HAP-1 (cell line): Measurements from ENCODE around the gene IFI44L.

Source experiments
- DNase-seq, 2 experiments: peaks; one replicate each; pipeline ENCODE4 v3.0.0-alpha.2; 2016 to 2020; ENCODE audit warnings: low spot score in 2 of 2
- H3K27me3 ChIP-seq: fragments of 250-450 bp; sonication (Bioruptor Pico); 2 replicates; pipeline ENCODE4 v1.5.1; 2020; ENCODE audit warnings: low read depth, mild to moderate bottlenecking, moderate library complexity
- H3K36me3 ChIP-seq: fragments of 250-450 bp; sonication (Bioruptor Pico); replicated peaks from 2 replicates; pipeline ENCODE4 v1.5.1; 2020; ENCODE audit warnings: mild to moderate bottlenecking
- H3K4me1 ChIP-seq: fragments of 250-450 bp; sonication (Bioruptor Pico); 2 replicates; pipeline ENCODE4 v1.5.1; 2020; ENCODE audit warnings: mild to moderate bottlenecking
- H3K4me3 ChIP-seq: fragments of 250-450 bp; sonication (Bioruptor Pico); 2 replicates; pipeline ENCODE4 v1.5.1; 2020; ENCODE audit warnings: mild to moderate bottlenecking, moderate library complexity
- H3K9me3 ChIP-seq: fragments of 250-450 bp; sonication (Bioruptor Pico); 2 replicates; pipeline ENCODE4 v1.5.1; 2020; ENCODE audit warnings: mild to moderate bottlenecking, moderate library complexity
- in situ Hi-C: fragments of 300-500 bp; cut with MboI; formaldehyde crosslinking; loops from 3 replicates; pipeline ENCODE4 v1.14.3; 2020; ENCODE audit warnings: low sequenced_read_pairs, inconsistent platforms, mixed read lengths

Gene IFI44L

DNA sequence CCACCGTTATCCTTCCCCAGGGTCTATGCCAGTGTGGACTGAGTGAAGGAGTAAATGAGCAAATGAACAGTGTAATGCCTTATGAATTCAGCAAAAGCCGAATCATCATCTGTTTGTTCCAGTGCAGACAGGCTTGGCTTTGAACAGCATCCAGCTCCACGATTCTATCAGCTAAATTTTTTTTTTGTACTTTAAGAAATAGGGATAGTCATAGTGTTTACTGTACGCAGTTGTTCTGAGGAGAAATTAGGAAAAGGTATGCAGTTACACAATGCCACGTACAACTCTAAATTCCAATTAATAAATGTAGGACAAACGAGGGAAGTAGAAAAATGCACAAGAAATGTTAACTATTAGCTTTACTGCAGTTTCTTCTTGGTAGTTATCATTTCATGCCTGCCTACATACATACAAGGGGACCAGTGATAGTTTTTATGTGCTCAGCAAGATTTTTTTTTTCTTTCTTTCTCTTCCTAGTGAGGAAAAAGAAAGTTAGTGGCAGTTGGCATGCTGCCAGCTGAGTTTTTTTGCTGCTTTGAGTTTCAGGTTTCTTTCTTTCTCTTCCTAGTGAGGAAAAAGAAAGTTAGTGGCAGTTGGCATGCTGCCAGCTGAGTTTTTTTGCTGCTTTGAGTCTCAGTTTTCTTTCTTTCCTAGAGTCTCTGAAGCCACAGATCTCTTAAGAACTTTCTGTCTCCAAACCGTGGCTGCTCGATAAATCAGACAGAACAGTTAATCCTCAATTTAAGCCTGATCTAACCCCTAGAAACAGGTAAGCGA, at the start of gene IFI44L:
TSS of gene IFI44L (plus strand) at position 646 of the 777 bp plus-strand sequence. CDS start 7,468 bp downstream, outside the sequence.
- DNase-seq, result no peak
- in situ Hi-C loops, result no loop called here
- no peak within 1 kb of the TSS for H3K4me3 ChIP-seq

DNA sequence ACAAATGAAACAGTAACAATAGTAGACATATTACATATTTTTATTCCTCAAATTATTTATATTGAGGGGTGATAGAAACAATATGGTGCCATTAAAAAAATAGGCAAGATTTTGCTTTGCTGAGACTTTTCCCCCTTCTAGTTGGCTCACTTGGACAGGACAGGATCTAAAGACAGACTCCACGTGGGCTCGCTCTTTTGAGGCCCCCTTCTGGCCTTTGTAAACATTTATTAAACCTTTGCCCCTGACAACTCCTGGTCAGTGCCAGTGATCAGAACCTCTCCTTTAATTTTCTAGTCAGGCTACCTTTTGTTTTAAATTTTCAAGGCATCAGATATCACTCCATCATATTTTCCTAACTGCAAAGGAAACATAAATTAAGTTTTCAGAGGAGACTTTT, 49.7 kb upstream of the IFI44L start:
- no peaks in the 10 kb centered on the region for H3K9me3 ChIP-seq
- no peaks in the 10 kb centered on the region for H3K4me1 ChIP-seq
- in situ Hi-C loops, result no loop called here
- no peaks in the 10 kb centered on the region for H3K27me3 ChIP-seq
- no peak overlapping the region for H3K4me3 ChIP-seq
- no peaks in the 10 kb centered on the region for H3K36me3 ChIP-seq
- DNase-seq, result no peak

More for the DNA sequence above, at the start of gene IFI44L:
- Histone ChIP-seq H3K36me3 (no peaks in the 10 kb centered on the region), H3K4me1 (no peaks in the 10 kb centered on the region), H3K9me3 (no peaks in the 10 kb centered on the region), H3K27me3 (no peaks in the 10 kb centered on the region)

DNA sequence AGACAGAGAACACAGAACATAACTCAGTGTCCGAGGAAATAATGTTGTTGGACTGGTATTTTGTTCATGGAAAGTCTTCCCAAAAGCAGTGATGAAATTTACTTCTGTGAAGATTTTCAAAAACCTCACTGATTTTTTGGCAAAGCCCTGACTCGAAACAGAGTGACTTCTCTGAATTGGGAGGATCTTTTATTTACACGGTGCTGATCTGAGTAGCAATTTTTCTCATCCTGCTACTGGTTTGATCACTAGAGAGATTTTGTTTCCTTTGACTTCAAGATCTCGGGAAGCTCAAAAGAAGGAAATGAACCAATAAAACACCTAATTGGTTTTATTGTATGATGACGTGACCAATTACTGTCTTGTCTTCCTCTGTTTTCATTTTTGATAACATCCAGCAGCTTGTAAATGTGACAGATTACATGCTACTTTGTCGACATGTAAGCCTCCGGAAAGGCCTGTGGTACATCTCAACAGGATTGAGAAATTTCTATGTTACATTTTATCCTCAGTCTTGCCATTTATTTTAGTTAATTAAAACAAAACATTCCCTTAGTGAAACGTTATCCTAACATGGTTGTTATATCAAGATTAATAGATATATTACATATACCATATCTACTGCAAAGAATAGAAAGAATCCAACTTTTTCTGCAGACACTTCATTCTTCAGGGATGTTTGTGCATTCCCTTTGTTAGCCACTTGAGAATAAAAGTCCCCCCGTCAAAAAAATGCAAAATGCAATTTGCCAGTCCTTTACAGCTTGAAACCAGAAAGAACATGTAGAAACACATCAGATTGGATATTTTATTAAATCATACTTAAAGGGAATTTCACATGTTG, 42.8 kb upstream of the IFI44L start:
- Histone ChIP-seq H3K9me3 (no peaks in the 10 kb centered on the region), H3K36me3 (no peaks in the 10 kb centered on the region), H3K4me1 (no peaks in the 10 kb centered on the region), H3K4me3 (no peak overlapping the region), H3K27me3 (no peaks in the 10 kb centered on the region)
- in situ Hi-C loops, result no loop called here
- DNase-seq, result no peak

DNA sequence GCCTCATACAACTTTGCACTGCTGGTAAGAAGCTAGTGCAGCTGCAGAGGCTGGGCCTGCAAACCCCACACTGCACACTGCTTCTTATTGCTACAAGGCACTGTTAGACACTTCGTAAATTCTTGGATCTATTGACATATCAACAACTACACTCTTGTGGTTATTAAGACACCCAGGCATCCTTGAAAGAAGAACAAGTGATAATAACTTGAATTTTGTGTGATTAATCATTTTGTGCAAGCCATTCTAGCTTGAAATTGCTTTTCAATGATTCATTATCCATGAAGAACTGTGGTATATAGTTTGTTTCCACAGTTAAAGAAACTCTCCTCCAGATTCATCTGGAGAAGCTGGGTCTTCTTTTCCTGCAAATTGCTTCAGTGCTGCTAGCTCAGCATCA, 33.7 kb upstream of the IFI44L start:
- H3K9me3 ChIP-seq, result no peaks in the 10 kb centered on the region
- no peak overlapping the region for H3K4me3 ChIP-seq
- H3K36me3 ChIP-seq, result no peaks in the 10 kb centered on the region
- peaks cover 3% of the 10 kb centered on the region; the same call in 1 of the 2 replicates for H3K27me3 ChIP-seq
- in situ Hi-C loops, result no loop called here
- H3K4me1 ChIP-seq, result no peaks in the 10 kb centered on the region
- DNase-seq, result no peak

DNA sequence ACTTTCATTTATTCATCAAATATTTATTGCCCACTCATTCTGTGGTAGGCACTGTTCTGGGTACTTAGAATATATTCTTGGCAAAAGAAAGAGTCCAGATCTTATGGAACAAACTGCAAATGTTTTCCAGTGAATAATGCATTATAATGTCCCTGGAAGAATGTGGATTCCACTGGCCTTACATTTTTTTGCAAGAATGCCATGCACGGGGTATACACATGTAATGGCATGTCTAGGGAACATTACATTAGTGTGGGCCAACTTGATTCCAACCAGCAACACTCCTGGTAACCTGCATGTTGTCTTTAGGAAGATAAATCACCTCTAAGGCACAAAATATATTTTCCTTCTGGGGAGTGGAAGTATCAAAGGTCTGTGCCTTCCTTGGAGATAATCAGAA, 33.0 kb upstream of the IFI44L start:
- Histone ChIP-seq H3K27me3 (peaks cover 3% of the 10 kb centered on the region; the same call in 1 of the 2 replicates), H3K9me3 (no peaks in the 10 kb centered on the region)
- DNase-seq, result no peak

DNA sequence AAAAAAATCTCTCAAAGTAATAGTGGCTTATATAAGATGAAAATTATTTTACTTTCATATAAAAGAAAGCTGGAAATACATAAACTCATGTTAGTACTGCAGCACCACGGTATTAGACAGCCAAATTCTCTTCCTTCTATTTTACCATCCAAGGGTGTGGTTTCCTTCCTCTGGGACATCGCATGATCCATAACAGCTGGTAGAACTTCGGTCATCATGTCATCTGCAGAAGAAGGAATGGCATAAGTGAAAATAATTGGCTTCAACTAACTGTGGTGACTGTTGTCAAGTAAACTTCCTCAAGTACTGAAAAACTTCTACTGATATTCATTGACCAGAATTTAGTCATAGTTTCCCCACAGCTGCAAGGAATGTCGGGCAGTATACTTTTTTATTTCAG, 28.3 kb upstream of the IFI44L start:
- H3K4me3 ChIP-seq, result no peak overlapping the region
- no peak for DNase-seq
- in situ Hi-C loops, result no loop called here
- H3K36me3 ChIP-seq, result no peaks in the 10 kb centered on the region
- no peaks in the 10 kb centered on the region for H3K27me3 ChIP-seq
- H3K4me1 ChIP-seq, result no peaks in the 10 kb centered on the region
- H3K9me3 ChIP-seq, result no peaks in the 10 kb centered on the region

More for the DNA sequence above, 33.0 kb upstream of the IFI44L start:
- Histone ChIP-seq H3K4me1 (no peaks in the 10 kb centered on the region), H3K4me3 (no peak overlapping the region), H3K36me3 (no peaks in the 10 kb centered on the region)
- in situ Hi-C loops, result no loop called here

DNA sequence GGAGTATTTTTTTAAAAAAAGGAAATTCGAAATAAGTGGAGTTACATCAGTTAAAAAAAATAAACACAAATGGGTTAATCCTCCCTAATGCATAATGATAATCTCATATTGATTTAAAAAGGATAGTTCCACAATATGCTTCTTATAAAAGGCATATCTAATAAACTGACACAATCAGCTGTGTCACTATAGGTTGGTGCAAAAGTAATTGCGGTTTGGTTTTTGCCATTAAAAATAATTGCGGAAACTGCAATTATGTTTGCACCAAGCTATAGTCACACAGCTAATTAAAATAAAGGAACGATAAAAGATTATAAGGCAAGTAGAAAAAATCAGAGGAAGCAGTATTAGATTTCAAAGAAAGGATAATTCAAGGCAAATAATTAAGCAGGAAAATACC, 21.0 kb upstream of the IFI44L start:
- H3K4me3 ChIP-seq, result no peak overlapping the region
- no peaks in the 10 kb centered on the region for H3K9me3 ChIP-seq
- no peaks in the 10 kb centered on the region for H3K27me3 ChIP-seq
- no peak for DNase-seq
- no peaks in the 10 kb centered on the region for H3K4me1 ChIP-seq
- in situ Hi-C loops, result no loop called here
- H3K36me3 ChIP-seq, result no peaks in the 10 kb centered on the region

DNA sequence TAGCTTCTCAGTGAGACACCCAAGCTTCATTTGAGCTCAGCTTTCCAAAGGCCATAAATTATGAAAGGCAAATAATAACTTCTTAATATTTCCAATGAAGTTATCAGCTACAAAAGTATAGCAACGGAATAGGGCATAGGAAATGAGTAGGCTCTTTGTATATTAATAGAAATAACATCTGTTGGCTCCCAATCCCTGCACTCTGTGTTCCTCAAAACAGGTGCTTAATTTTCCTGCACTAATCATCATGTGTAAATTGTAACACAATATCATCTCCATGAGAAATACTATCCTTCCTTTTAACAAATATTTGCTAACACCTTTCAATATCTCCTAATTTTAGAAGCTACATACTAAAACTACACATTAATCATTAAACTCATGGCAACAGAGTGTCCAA, 19.2 kb upstream of the IFI44L start:
- H3K9me3 ChIP-seq, result no peaks in the 10 kb centered on the region
- H3K27me3 ChIP-seq, result no peaks in the 10 kb centered on the region
- H3K4me3 ChIP-seq, result no peak overlapping the region
- H3K4me1 ChIP-seq, result no peaks in the 10 kb centered on the region
- no peaks in the 10 kb centered on the region for H3K36me3 ChIP-seq
- no peak for DNase-seq
- in situ Hi-C loops, result loop anchor here (10.0 kb wide), 1 partner anchor 466 kb away; no protein-coding TSS in a partner anchor

DNA sequence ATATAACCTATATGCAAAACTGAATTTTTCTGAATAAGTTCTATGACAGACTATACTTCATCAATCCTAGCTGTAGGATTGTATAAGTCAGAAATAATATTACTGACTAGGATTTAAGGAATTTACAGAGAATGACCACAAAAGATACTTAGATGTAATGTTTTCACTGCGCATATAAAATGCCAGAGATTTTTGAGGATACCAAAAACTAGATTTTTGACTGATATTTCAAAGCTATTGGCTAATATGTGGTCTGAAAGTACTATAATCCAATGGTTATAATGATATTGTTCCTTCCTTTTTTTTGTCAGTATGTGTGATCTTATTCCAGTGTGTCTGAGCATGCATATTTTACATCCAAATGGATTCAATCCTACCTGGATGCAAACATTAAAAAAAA, 17.0 kb upstream of the IFI44L start:
- no peak for DNase-seq
- in situ Hi-C loops, result loop anchor here (10.0 kb wide), 1 partner anchor 468 kb away; no protein-coding TSS in a partner anchor

DNA sequence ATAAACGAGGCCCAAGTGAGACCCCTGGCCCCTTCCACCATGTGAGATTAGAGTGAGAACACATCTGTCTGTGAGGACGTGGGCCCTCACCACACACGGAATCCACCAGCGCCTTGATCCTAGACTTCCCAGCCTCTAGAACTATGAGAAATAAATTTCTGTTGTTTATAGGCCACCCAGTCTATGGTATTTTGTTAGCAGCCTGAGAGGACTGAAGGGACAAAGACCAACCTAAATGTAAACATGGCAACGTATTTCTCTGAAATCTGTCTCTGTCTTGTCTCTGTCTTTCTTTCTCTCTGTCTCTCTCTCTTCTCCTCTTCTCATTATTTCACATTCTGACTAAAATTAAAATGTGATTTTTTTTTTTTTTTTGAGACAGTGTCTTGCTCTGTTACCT, 15.6 kb upstream of the IFI44L start:
- H3K9me3 ChIP-seq, result no peaks in the 10 kb centered on the region
- no peak overlapping the region for H3K4me3 ChIP-seq
- no peaks in the 10 kb centered on the region for H3K36me3 ChIP-seq
- no peak for DNase-seq
- no peaks in the 10 kb centered on the region for H3K4me1 ChIP-seq
- no peaks in the 10 kb centered on the region for H3K27me3 ChIP-seq
- in situ Hi-C loops, result loop anchor here (10.0 kb wide), 1 partner anchor 470 kb away; no protein-coding TSS in a partner anchor

More for the DNA sequence above, 17.0 kb upstream of the IFI44L start:
- Histone ChIP-seq H3K4me1 (no peaks in the 10 kb centered on the region), H3K4me3 (no peak overlapping the region), H3K27me3 (no peaks in the 10 kb centered on the region), H3K9me3 (no peaks in the 10 kb centered on the region), H3K36me3 (no peaks in the 10 kb centered on the region)

DNA sequence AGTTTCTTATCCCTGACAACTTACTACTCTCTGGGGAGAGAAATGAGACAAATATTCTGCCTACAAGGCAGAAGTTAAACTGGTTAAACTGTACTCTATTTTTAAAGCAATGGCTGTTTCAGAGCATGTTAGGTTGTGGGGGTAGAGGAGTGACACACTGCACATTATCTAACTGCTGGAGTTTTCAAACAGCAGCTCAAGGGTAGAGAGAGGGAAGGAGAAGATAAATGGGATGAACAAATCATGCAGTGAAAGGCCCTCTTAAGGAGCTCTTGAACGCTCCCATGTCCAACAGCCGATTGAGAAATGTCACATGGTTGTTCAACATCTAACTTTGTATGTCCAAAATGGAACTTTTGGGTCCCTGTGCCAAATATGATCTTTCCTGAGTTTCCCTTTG, 14.0 kb upstream of the IFI44L start:
- H3K9me3 ChIP-seq, result no peaks in the 10 kb centered on the region
- in situ Hi-C loops, result loop anchor here (10.0 kb wide), 1 partner anchor 471 kb away; no protein-coding TSS in a partner anchor
- no peaks in the 10 kb centered on the region for H3K4me1 ChIP-seq
- H3K36me3 ChIP-seq, result no peaks in the 10 kb centered on the region
- no peak for DNase-seq
- H3K4me3 ChIP-seq, result no peak overlapping the region
- H3K27me3 ChIP-seq, result no peaks in the 10 kb centered on the region

DNA sequence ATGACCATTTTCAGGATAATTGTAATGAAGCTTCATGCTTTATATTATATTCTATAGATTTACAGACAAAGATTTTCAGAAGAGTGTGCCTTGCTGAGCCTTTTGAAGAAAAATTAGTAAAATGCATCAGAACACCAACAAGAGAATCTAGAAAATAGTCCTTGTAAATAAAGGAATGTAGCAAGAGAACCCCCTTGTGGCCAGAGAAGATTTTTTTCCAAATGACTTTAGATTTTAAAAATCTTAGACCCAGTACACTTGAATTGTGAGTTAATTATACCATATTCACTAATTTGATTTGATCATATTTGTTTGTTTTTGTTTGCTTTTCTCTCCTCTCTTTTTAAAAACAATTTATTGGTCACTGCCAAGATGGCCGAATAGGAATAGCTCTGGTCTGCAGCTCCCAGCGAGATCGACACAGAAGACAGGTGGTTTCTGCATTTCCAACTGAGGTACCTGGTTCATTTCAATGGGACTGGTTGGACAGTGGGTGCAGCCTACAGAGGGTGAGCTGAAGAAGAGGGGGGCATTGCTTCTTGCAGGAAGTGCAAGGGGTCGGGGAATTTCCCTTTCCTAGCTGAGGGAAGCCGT, 12.8 kb upstream of the IFI44L start:
- in situ Hi-C loops, result loop anchor here (10.0 kb wide), 1 partner anchor 473 kb away; no protein-coding TSS in a partner anchor
- H3K4me3 ChIP-seq, result no peak overlapping the region
- no peaks in the 10 kb centered on the region for H3K4me1 ChIP-seq
- H3K9me3 ChIP-seq, result no peaks in the 10 kb centered on the region
- H3K36me3 ChIP-seq, result no peaks in the 10 kb centered on the region
- H3K27me3 ChIP-seq, result no peaks in the 10 kb centered on the region
- DNase-seq, result no peak

DNA sequence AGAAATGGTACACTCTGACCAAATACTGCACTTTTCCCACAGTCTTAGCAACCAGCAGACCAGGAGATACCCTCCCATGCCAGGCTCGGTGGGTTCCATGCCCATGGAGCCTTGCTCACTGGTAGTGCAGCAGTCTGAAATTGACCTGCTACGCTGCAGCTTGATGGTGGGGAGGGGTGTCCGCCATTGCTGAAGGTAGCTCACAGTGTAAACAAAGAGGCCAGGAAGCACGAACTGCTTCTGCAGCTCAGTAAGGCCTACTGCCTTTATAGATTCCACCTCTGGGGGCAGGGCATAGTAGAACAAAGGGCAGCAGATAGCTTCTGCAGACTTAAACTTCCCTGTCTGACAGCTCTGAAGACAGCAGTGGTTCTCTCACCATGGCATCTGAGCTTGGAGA, 12.3 kb upstream of the IFI44L start:
- H3K9me3 ChIP-seq, result no peaks in the 10 kb centered on the region
- DNase-seq, result no peak
- in situ Hi-C loops, result loop anchor here (10.0 kb wide), 1 partner anchor 473 kb away; no protein-coding TSS in a partner anchor
- no peaks in the 10 kb centered on the region for H3K4me1 ChIP-seq
- H3K36me3 ChIP-seq, result no peaks in the 10 kb centered on the region
- no peaks in the 10 kb centered on the region for H3K27me3 ChIP-seq
- H3K4me3 ChIP-seq, result no peak overlapping the region
